Urinary bladder (tissue), 4 donors: ENCODE measurements around the gene ZNF19. TPM values are rescaled to one million over a fixed set of nuclear protein-coding genes. Genes with fewer than 3 reads are reported as not detected.
"Not testable (repeated sequence)": the region's sequence is repeated elsewhere in the genome, so short reads cannot be mapped to it uniquely, and the experiment has no call there.

Experiments
- DNase-seq: peaks from one replicate; pipeline ENCODE4 v3.0.0-alpha.2; 2015; ENCODE audit errors: extremely low spot score
- H3K27ac ChIP-seq: one replicate; pipeline ENCODE4 v1.5.1; 2013; ENCODE audit warnings: low read depth, mild to moderate bottlenecking, moderate library complexity
- H3K36me3 ChIP-seq: one replicate; pipeline ENCODE4 v1.6.1; 2013; ENCODE audit warnings: mild to moderate bottlenecking, moderate library complexity; ENCODE audit not compliant: insufficient read depth
- H3K4me1 ChIP-seq: one replicate; pipeline ENCODE4 v1.6.1; 2013; ENCODE audit warnings: mild to moderate bottlenecking, moderate library complexity; ENCODE audit not compliant: insufficient read depth
- H3K4me3 ChIP-seq: one replicate; pipeline ENCODE4 v1.5.1; 2013; ENCODE audit warnings: low read depth, low read length
- WGBS: extraction: QIAGEN DNeasy Blood & Tissue Kit; methylation state at CpG from one replicate; pipeline ENCODE4 v1.1.7; 2013; 5-methylcytosine and 5-hydroxymethylcytosine counted together
- polyA plus RNA-seq: library from polyadenylated mRNA; stranded (reverse); fragments of 200-250 nt; gene quantifications from one replicate; pipeline ENCODE4 v1.2.3, GENCODE V29; 2013
- total RNA-seq: library from RNA; depleted of rRNA; stranded (reverse); fragments of >200 nt; gene quantifications from one replicate; pipeline ENCODE4 v1.2.3, GENCODE V29; 2014
- donor health status: healthy with polysubstance abuse.
- donor health status: healthy.

The ZNF19 gene
- total and polyA plus RNA-seq, 2 donors = 3.1 to 6.0 TPM

GRCh38 chr16:71504901-71505300 is 15.8 kb upstream of the ZNF19 start:
- no peak overlapping the region for H3K4me3 ChIP-seq
- 84% methylated on average over 5 of the region's 5 CpGs for WGBS
- DNase-seq = no peak
- no peaks in the 10 kb centered on the region for H3K36me3 ChIP-seq
- H3K4me1 ChIP-seq = no peaks in the 10 kb centered on the region
- H3K27ac ChIP-seq = no peak overlapping the region

GRCh38 chr16:71504051-71504450 is 14.9 kb upstream of the ZNF19 start:
- not testable (repeated sequence) for H3K36me3 ChIP-seq, H3K27ac ChIP-seq, DNase-seq, H3K4me3 ChIP-seq, H3K4me1 ChIP-seq
- 74% methylated on average over 7 of the region's 7 CpGs for WGBS

GRCh38 chr16:71501547-71501946 is 12.4 kb upstream of the ZNF19 start:
- Histone ChIP-seq H3K4me3 (no peak overlapping the region), H3K27ac (no peak overlapping the region)
- WGBS = 65% methylated on average over 3 of the region's 3 CpGs

GRCh38 chr16:71500964-71501363 is 11.8 kb upstream of the ZNF19 start:
- no peak overlapping the region for H3K4me3 ChIP-seq
- H3K36me3 ChIP-seq = no peaks in the 10 kb centered on the region
- 74% methylated on average over 2 of the region's 2 CpGs for WGBS
- H3K4me1 ChIP-seq = no peaks in the 10 kb centered on the region
- DNase-seq = no peak
- no peak overlapping the region for H3K27ac ChIP-seq

More at GRCh38 chr16:71501547-71501946, 12.4 kb upstream of the ZNF19 start:
- Histone ChIP-seq H3K36me3 (no peaks in the 10 kb centered on the region), H3K4me1 (no peaks in the 10 kb centered on the region)
- DNase-seq = no peak

GRCh38 chr16:71499775-71500364 is 10.7 kb upstream of the ZNF19 start:
- DNase-seq = no peak
- no peaks in the 10 kb centered on the region for H3K36me3 ChIP-seq
- H3K4me3 ChIP-seq = no peak overlapping the region
- no peaks in the 10 kb centered on the region for H3K4me1 ChIP-seq
- WGBS = under 1% methylated on average over 3 of the region's 3 CpGs
- H3K27ac ChIP-seq = no peak overlapping the region

GRCh38 chr16:71498031-71498430 is 8.9 kb upstream of the ZNF19 start:
- no peak overlapping the region for H3K4me3 ChIP-seq
- no peak overlapping the region for H3K27ac ChIP-seq
- WGBS = 87% methylated on average over 3 of the region's 3 CpGs
- H3K4me1 ChIP-seq = no peaks in the 10 kb centered on the region
- no peaks in the 10 kb centered on the region for H3K36me3 ChIP-seq
- no peak for DNase-seq

GRCh38 chr16:71493213-71493612 is 4.1 kb upstream of the ZNF19 start:
- no peak for DNase-seq

GRCh38 chr16:71492786-71493185 is 3.7 kb upstream of the ZNF19 start:
- H3K4me1 ChIP-seq = no peaks in the 10 kb centered on the region
- H3K4me3 ChIP-seq = no peak overlapping the region
- DNase-seq = no peak
- H3K27ac ChIP-seq = no peak overlapping the region
- 66% methylated on average over 2 of the region's 2 CpGs for WGBS
- H3K36me3 ChIP-seq = no peaks in the 10 kb centered on the region

More at GRCh38 chr16:71493213-71493612, 4.1 kb upstream of the ZNF19 start:
- WGBS = 77% methylated on average over 3 of the region's 3 CpGs
- Histone ChIP-seq H3K4me1 (no peaks in the 10 kb centered on the region), H3K36me3 (no peaks in the 10 kb centered on the region), H3K4me3 (no peak overlapping the region), H3K27ac (no peak overlapping the region)

GRCh38 chr16:71491054-71491453 is 1.9 kb upstream of the ZNF19 start:
- no peaks in the 10 kb centered on the region for H3K36me3 ChIP-seq
- 53% methylated on average over 3 of the region's 3 CpGs for WGBS
- no peaks in the 10 kb centered on the region for H3K4me1 ChIP-seq
- DNase-seq = no peak
- no peak overlapping the region for H3K4me3 ChIP-seq
- no peak overlapping the region for H3K27ac ChIP-seq

- Histone ChIP-seq H3K4me1 (no peaks in the 10 kb centered on the region), H3K27ac (no peak overlapping the region), H3K36me3 (no peaks in the 10 kb centered on the region), H3K4me3 (no peak overlapping the region)
- DNase-seq = no peak
Measured at GRCh38 chr16:71490361-71490760, 1.2 kb upstream of the ZNF19 start.

- no peaks in the 10 kb centered on the region for H3K36me3 ChIP-seq
- peak; percentile 87 for DNase-seq
- peak overlapping the region; percentile 97 for H3K27ac ChIP-seq
- under 1% methylated on average over 44 of the region's 44 CpGs for WGBS
- H3K4me3 ChIP-seq = peak overlapping the region; percentile 78
- no peaks in the 10 kb centered on the region for H3K4me1 ChIP-seq
Measured at GRCh38 chr16:71484006-71484893, 4.9 kb downstream of the ZNF19 start.

GRCh38 chr16:71482569-71482968 is 6.6 kb downstream of the ZNF19 start:
- DNase-seq = no peak
- H3K27ac ChIP-seq = no peak overlapping the region
- H3K36me3 ChIP-seq = no peaks in the 10 kb centered on the region
- WGBS = 88% methylated on average over 5 of the region's 5 CpGs
- no peaks in the 10 kb centered on the region for H3K4me1 ChIP-seq
- no peak overlapping the region for H3K4me3 ChIP-seq

- WGBS = 97% methylated on average over 2 of the region's 2 CpGs
- Histone ChIP-seq H3K27ac (no peak overlapping the region), H3K4me3 (no peak overlapping the region), H3K36me3 (peaks cover 1% of the 10 kb centered on the region), H3K4me1 (no peaks in the 10 kb centered on the region)
- no peak for DNase-seq
Measured at GRCh38 chr16:71480956-71481355, 8.2 kb downstream of the ZNF19 start.

GRCh38 chr16:71479420-71479819 is 9.7 kb downstream of the ZNF19 start:
- no peak for DNase-seq
- Histone ChIP-seq H3K4me3 (no peak overlapping the region), H3K27ac (no peak overlapping the region), H3K36me3 (peaks cover 6% of the 10 kb centered on the region), H3K4me1 (no peaks in the 10 kb centered on the region)
- 45% methylated on average over 3 of the region's 3 CpGs for WGBS
